Measurements from ENCODE around the gene RFC1.

DNA sequence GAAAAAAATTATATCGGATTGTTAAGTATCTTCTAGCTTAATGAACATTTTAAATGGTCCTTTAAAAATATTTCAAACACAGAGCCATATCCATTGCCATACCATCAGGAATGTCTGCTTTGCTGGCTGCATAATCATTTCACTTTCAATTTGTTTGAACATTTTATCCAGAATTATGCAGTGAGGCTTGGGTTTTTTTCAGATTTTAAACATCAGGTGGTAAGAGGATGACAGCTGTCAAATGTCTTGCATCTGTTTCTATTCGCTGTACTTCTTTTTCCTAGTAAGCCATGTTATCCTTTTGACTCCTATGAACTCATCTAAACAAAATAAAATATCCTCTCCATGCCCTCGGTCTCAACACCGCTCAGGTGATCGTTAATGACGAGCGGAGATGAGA is 802 bp downstream of the RFC1 start:
- TF ChIP-seq CTCF (IDR thresholded peaks at IDR 0.05 in 2 of 3, conservative IDR thresholded peaks at IDR 0.05 in 1 of 3; ENCODE audit: insufficient read depth in 2 of 3, low read depth in 1 of 3, low read length in 3 of 3) (no peak), TEAD4 (IDR thresholded peaks at IDR 0.05; ENCODE audit: low read length) (no peak), TEAD4 (CRISPR knock-in tag; IDR thresholded peaks at IDR 0.05; ENCODE audit: borderline replicate concordance) (no peak), RCOR1 (IDR thresholded peaks at IDR 0.05; ENCODE audit: borderline replicate concordance in 1 of 2, low read depth in 2 of 2, low read length in 2 of 2) (no peak), TBP (optimal IDR thresholded peaks at IDR 0.05; ENCODE audit: low read depth, low read length) (no peak), POLR2AphosphoS5 (IDR thresholded peaks at IDR 0.05; ENCODE audit: control insufficient read depth, insufficient read depth, low read depth, low read length) (no peak), NFE2 (IDR thresholded peaks at IDR 0.05; ENCODE audit: low read depth) (no peak), NR2C2 (CRISPR knock-in tag; IDR thresholded peaks at IDR 0.05) (no peak), NR2C2 (tag; IDR thresholded peaks at IDR 0.05) (no peak), PATZ1 (CRISPR knock-in tag; IDR thresholded peaks at IDR 0.05; ENCODE audit: borderline replicate concordance) (no peak)
